Endothelial cell (in vitro differentiated cells): ENCODE results near the gene CYP2A6. TPM values are rescaled to one million over a fixed set of nuclear protein-coding genes. Genes with fewer than 3 reads are reported as not detected.
"Not testable (repeated sequence)": the region's sequence is repeated elsewhere in the genome, so short reads cannot be mapped to it uniquely, and the experiment has no call there.

ENCODE experiments used
- DNase-seq: peaks from one replicate; pipeline ENCODE4 v3.0.0; 2021; ENCODE audit warnings: low spot score
- H3K27ac Mint-ChIP-seq: one replicate; pipeline ENCODE4 v1.8.0; 2021; ENCODE audit warnings: mixed read lengths, inconsistent platforms; ENCODE audit not compliant: unreplicated experiment
- H3K27me3 Mint-ChIP-seq: one replicate; pipeline ENCODE4 v1.8.0; 2021; ENCODE audit warnings: mild to moderate bottlenecking, moderate library complexity, mixed read lengths, inconsistent platforms; ENCODE audit not compliant: unreplicated experiment
- H3K36me3 Mint-ChIP-seq: one replicate; pipeline ENCODE4 v1.8.0; 2021; ENCODE audit warnings: mild to moderate bottlenecking, low read depth, mixed read lengths, inconsistent platforms; ENCODE audit not compliant: unreplicated experiment
- H3K4me1 Mint-ChIP-seq: one replicate; pipeline ENCODE4 v1.8.0; 2021; ENCODE audit warnings: mild to moderate bottlenecking, mixed read lengths, inconsistent platforms; ENCODE audit not compliant: unreplicated experiment
- H3K4me3 Mint-ChIP-seq: one replicate; pipeline ENCODE4 v1.8.0; 2021; ENCODE audit warnings: mild to moderate bottlenecking, mixed read lengths, inconsistent platforms; ENCODE audit not compliant: unreplicated experiment
- H3K9me3 Mint-ChIP-seq: one replicate; pipeline ENCODE4 v1.8.0; 2021; ENCODE audit warnings: mixed read lengths, inconsistent platforms; ENCODE audit not compliant: unreplicated experiment
- total RNA-seq: library from RNA; stranded (reverse); fragmentation: NEBNext Ultra II Directional; extraction: Animal tissue kit (Norgen Biotek cat#: 25700); gene quantifications from one replicate; pipeline ENCODE4 v1.2.1, GENCODE V29; 2021; ENCODE audit not compliant: unreplicated experiment
- TF ChIP-seq, protein P1 (sequence below): fragments of 200-600 bp; sonication (generic); IDR thresholded peaks from one replicate; pipeline ENCODE4 v1.5.0; 2021; ENCODE audit warnings: antibody characterized with exemption; ENCODE audit not compliant: unreplicated experiment

The CYP2A6 gene
- total RNA-seq, 1 donor from 2014 or later, result not detected

GRCh38 chr19:40842997-40843652 is 7.1 kb downstream of the CYP2A6 start:
- DNase-seq, H3K9me3 Mint-ChIP-seq, H3K4me3 Mint-ChIP-seq, H3K4me1 Mint-ChIP-seq, H3K27ac Mint-ChIP-seq, H3K36me3 Mint-ChIP-seq: not testable (repeated sequence)
- H3K27me3 Mint-ChIP-seq, result peaks cover 13% of the 10 kb centered on the region

DNA sequence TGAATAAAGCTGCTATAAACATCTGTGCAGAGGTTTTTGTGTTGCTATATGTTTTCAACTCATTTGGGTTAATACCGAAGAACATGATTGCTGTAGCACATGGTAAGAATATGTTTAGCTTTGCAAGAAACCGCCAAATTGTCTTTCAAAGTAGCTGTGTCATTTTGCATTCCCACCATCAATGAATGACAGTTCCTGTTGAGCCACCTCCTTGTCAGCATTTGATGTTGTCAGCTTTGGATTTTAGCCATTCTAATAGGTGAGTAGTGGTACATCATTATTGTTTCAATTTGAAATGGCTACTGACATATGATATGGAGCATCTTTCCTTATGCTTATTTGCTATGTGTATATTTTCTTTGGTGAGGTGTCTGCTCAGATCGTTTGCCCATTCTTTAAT is 8.2 kb downstream of the CYP2A6 start:
- H3K4me3 Mint-ChIP-seq, H3K4me1 Mint-ChIP-seq, H3K36me3 Mint-ChIP-seq, H3K9me3 Mint-ChIP-seq, H3K27ac Mint-ChIP-seq, DNase-seq, H3K27me3 Mint-ChIP-seq: not testable (repeated sequence)

DNA sequence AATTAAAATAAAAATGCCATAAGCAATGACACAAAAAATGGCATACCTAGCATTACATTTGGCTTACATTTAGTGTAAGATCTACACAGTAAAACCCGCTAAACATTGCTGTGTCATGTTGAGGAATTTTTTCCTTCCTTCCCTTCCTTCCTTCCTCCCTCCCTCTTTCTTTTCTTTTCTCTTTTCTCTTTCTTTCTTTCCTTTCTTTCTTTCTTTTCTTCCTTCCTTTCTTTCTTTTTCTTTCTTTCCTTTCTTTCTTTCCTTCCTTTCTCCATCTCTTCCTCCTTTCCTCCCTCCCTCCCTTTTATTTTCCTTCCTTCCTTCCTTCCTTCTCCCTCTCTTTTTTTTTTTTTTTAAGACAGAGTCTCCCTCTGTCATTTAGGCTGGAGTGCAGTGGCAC is 11.8 kb downstream of the CYP2A6 start:
- H3K36me3 Mint-ChIP-seq, DNase-seq: not testable (repeated sequence)

DNA sequence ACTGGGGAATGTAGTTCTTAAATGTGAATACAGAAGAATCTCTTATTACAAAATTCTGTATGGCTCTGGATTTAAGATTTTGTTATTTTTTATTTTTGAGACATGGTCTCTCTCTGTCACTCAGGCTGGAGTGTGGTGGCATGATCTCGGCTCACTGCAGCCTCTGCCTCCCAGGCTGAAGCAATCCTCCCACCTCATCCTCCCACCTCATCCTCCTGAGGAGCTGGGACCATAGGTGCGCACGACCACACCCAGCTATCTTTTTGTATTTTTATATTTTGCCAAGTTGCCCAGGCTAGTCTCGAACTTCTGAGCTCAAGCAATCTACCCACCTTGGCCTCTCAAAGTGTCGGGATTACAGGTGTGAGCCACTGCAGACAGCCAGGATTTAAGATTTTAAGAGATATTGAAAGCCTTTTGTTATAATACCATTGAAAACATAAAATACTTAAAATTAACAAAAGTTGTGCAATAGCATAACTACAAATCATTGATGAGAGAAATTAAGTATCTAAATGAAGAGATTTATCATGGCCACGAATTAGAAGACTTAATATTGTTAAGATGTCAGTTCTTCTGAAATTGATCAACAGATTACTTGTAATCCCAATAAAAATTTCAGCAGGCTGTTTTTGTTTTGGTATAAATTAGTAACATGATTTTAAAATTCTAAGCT is 13.4 kb downstream of the CYP2A6 start:
- Mint-ChIP-seq H3K27ac (no peak overlapping the region), H3K36me3 (no peaks in the 10 kb centered on the region), H3K9me3 (no peaks in the 10 kb centered on the region), H3K27me3 (peaks cover 1% of the 10 kb centered on the region), H3K4me3 (no peak overlapping the region), H3K4me1 (no peaks in the 10 kb centered on the region)
- TF ChIP-seq, protein P1, sequence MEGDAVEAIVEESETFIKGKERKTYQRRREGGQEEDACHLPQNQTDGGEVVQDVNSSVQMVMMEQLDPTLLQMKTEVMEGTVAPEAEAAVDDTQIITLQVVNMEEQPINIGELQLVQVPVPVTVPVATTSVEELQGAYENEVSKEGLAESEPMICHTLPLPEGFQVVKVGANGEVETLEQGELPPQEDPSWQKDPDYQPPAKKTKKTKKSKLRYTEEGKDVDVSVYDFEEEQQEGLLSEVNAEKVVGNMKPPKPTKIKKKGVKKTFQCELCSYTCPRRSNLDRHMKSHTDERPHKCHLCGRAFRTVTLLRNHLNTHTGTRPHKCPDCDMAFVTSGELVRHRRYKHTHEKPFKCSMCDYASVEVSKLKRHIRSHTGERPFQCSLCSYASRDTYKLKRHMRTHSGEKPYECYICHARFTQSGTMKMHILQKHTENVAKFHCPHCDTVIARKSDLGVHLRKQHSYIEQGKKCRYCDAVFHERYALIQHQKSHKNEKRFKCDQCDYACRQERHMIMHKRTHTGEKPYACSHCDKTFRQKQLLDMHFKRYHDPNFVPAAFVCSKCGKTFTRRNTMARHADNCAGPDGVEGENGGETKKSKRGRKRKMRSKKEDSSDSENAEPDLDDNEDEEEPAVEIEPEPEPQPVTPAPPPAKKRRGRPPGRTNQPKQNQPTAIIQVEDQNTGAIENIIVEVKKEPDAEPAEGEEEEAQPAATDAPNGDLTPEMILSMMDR, result no peak
- DNase-seq, result no peak

More for the DNA sequence above, 11.8 kb downstream of the CYP2A6 start:
- H3K9me3 Mint-ChIP-seq, H3K27ac Mint-ChIP-seq, H3K27me3 Mint-ChIP-seq, H3K4me3 Mint-ChIP-seq, H3K4me1 Mint-ChIP-seq: not testable (repeated sequence)

- not testable (repeated sequence) for H3K4me1 Mint-ChIP-seq, H3K9me3 Mint-ChIP-seq, H3K27ac Mint-ChIP-seq, H3K27me3 Mint-ChIP-seq, H3K4me3 Mint-ChIP-seq, DNase-seq, H3K36me3 Mint-ChIP-seq
Observed at GRCh38 chr19:40833728-40834533, 16.3 kb downstream of the CYP2A6 start.

DNA sequence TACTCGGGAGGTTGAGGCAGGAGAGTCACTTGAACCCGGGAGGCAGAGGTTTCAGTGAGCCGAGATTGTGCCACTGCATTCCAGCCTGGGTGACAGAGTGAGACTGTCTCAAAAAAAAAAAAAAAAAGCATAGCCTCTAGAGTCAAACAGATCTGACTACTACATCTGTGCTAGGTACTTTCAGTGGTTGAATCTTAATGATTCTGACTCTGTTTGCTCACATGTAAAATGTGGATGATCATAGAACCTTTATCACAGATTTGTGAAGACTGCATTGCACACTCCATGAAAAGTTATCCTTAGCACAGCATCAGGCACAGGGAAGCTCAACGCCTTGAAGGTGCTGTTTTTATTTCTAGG is 17.8 kb downstream of the CYP2A6 start:
- DNase-seq, H3K4me1 Mint-ChIP-seq, H3K36me3 Mint-ChIP-seq, H3K27ac Mint-ChIP-seq, H3K4me3 Mint-ChIP-seq, H3K9me3 Mint-ChIP-seq, H3K27me3 Mint-ChIP-seq: not testable (repeated sequence)

- Mint-ChIP-seq H3K4me1 (no peaks in the 10 kb centered on the region), H3K27ac (no peak overlapping the region), H3K36me3 (peaks cover 7% of the 10 kb centered on the region), H3K27me3 (peaks cover 5% of the 10 kb centered on the region), H3K4me3 (no peak overlapping the region), H3K9me3 (no peaks in the 10 kb centered on the region)
- no peak for DNase-seq
- TF ChIP-seq, protein P1, result no peak
Observed at GRCh38 chr19:40831502-40832430, 18.5 kb downstream of the CYP2A6 start.

- peaks cover 10% of the 10 kb centered on the region for H3K36me3 Mint-ChIP-seq
- H3K4me1 Mint-ChIP-seq, H3K27ac Mint-ChIP-seq, H3K4me3 Mint-ChIP-seq, H3K9me3 Mint-ChIP-seq, DNase-seq, H3K27me3 Mint-ChIP-seq: not testable (repeated sequence)
Observed at GRCh38 chr19:40830741-40831140, 19.5 kb downstream of the CYP2A6 start.
